Hepatocyte (in vitro differentiated cells): ENCODE data around the gene LRRC46. TPM values are rescaled to one million over a fixed set of nuclear protein-coding genes. Genes with fewer than 3 reads are reported as not detected.
A peak's percentile ranks its signal among the peaks of the same experiment; 100 is the strongest.

ENCODE experiments used
- DNase-seq: peaks from one replicate; pipeline ENCODE4 v3.0.0-alpha.2; 2016; ENCODE audit warnings: low spot score
- H2AFZ ChIP-seq: fragments of 200-600 bp; sonication (generic); 2 replicates; pipeline ENCODE4 v1.6.0; 2016; ENCODE audit warnings: antibody characterized with exemption, mild to moderate bottlenecking
- H3K27ac ChIP-seq: fragments of 200-600 bp; sonication (generic); 2 replicates; pipeline ENCODE4 v1.5.1; 2016; ENCODE audit warnings: mild to moderate bottlenecking
- H3K27me3 ChIP-seq: fragments of 200-600 bp; sonication (generic); 2 replicates; pipeline ENCODE4 v1.6.1; 2016
- H3K36me3 ChIP-seq: fragments of 200-600 bp; sonication (generic); replicated peaks from 2 replicates; pipeline ENCODE4 v1.5.1; 2016; ENCODE audit warnings: low read depth; ENCODE audit not compliant: insufficient read depth
- H3K4me1 ChIP-seq: fragments of 200-600 bp; sonication (generic); 2 replicates; pipeline ENCODE4 v1.5.1; 2016; ENCODE audit warnings: mild to moderate bottlenecking, moderate library complexity; ENCODE audit not compliant: insufficient read depth
- H3K4me2 ChIP-seq: fragments of 200-600 bp; sonication (generic); 2 replicates; pipeline ENCODE4 v1.6.0; 2016
- H3K4me3 ChIP-seq: fragments of 200-600 bp; sonication (generic); 2 replicates; pipeline ENCODE4 v1.5.1; 2016; ENCODE audit warnings: mild to moderate bottlenecking
- H3K79me2 ChIP-seq: fragments of 200-600 bp; sonication (generic); 2 replicates; pipeline ENCODE4 v1.6.0; 2017; ENCODE audit warnings: mild to moderate bottlenecking
- H3K9me2 ChIP-seq: fragments of 200-600 bp; sonication (generic); replicated peaks from 2 replicates; pipeline ENCODE4 v1.6.0; 2017; ENCODE audit warnings: mild to moderate bottlenecking; ENCODE audit not compliant: insufficient read depth
- H3K9me3 ChIP-seq: fragments of 200-600 bp; sonication (generic); 2 replicates; pipeline ENCODE4 v1.5.1; 2016; ENCODE audit warnings: low read depth, mild to moderate bottlenecking
- H4K20me1 ChIP-seq: fragments of 200-600 bp; sonication (generic); 2 replicates; pipeline ENCODE4 v1.6.0; 2016; ENCODE audit warnings: mild to moderate bottlenecking; ENCODE audit not compliant: insufficient read depth, poor library complexity, severe bottlenecking
- EZH2phosphoT487 ChIP-seq: fragments of 200-600 bp; sonication (generic); IDR thresholded peaks from one replicate; pipeline ENCODE4 v1.6.1; 2018; ENCODE audit warnings: antibody characterized with exemption, mild to moderate bottlenecking, low read depth, moderate library complexity; ENCODE audit not compliant: unreplicated experiment, severe bottlenecking
- WGBS: methylation state at CpG from one replicate; pipeline ENCODE4 v1.1.6; 2016; ENCODE audit warnings: low lambda C conversion rate; ENCODE audit errors: missing lambda C conversion rate; 5-methylcytosine and 5-hydroxymethylcytosine counted together
- polyA plus RNA-seq: library from polyadenylated mRNA; unstranded; fragments of >200 nt; fragmentation: Nextera tagmentation; extraction: Ambion mirVana; gene quantifications from 2 replicates; pipeline ENCODE4 v1.2.1, GENCODE V29; 2016
- total RNA-seq: library from RNA; depleted of rRNA; stranded (reverse); fragments of >200 nt; gene quantifications from 2 replicates; pipeline ENCODE4 v1.2.3, GENCODE V29; 2014

The LRRC46 gene
- total and polyA plus RNA-seq, 2 experiments from 2014 or later, result 0.83 TPM; not detected in 1

GRCh38 chr17:47884905-47885730, 53.6 kb downstream of the LRRC46 start:
- Histone ChIP-seq H3K4me1 (peaks cover 35% of the 10 kb centered on the region), H4K20me1 (no peaks in the 10 kb centered on the region), H3K79me2 (no peaks in the 10 kb centered on the region), H3K27ac (peak overlapping the region; percentile 76), H2AFZ (no peak overlapping the region), H3K4me2 (peak overlapping the region; percentile 61), H3K9me2 (no peaks in the 10 kb centered on the region), H3K36me3 (no peaks in the 10 kb centered on the region), H3K4me3 (no peak overlapping the region), H3K27me3 (no peaks in the 10 kb centered on the region), H3K9me3 (no peaks in the 10 kb centered on the region)
- 50% methylated on average over 11 of the region's 11 CpGs for WGBS
- peak; percentile 57 for DNase-seq
- no peak for TF ChIP-seq EZH2phosphoT487

Other genes with a start within 250 kb of the LRRC46 start
- 174 and 194 TPM in 2 replicates for gene KPNB1, start 181.8 kb upstream of the LRRC46 start, total RNA-seq
- gene KPNB1, start 181.8 kb upstream of the LRRC46 start, polyA plus RNA-seq, result 56.8 and 59.5 TPM in 2 replicates
- gene TBKBP1, start 137.5 kb upstream of the LRRC46 start, total RNA-seq, result 15.5 and 17.8 TPM in 2 replicates
- 5.6 and 7.5 TPM in 2 replicates for gene TBKBP1, start 137.5 kb upstream of the LRRC46 start, polyA plus RNA-seq
- gene TBX21, start 98.4 kb upstream of the LRRC46 start, total RNA-seq, result not detected in 2 replicates
- gene TBX21, start 98.4 kb upstream of the LRRC46 start, polyA plus RNA-seq, result not detected in 2 replicates
- 3.9 and 6.2 TPM in 2 replicates for gene OSBPL7, start 9.9 kb upstream of the LRRC46 start, total RNA-seq
- gene OSBPL7, start 9.9 kb upstream of the LRRC46 start, polyA plus RNA-seq, result 9.3 and 9.8 TPM in 2 replicates
- 30.7 and 38.2 TPM in 2 replicates for gene MRPL10, start 129 bp upstream of the LRRC46 start, total RNA-seq
- 33.7 and 34.7 TPM in 2 replicates for gene MRPL10, start 129 bp upstream of the LRRC46 start, polyA plus RNA-seq
- 20.4 and 35.3 TPM in 2 replicates for gene SCRN2, start 9.6 kb downstream of the LRRC46 start, total RNA-seq
- 59.8 and 79.0 TPM in 2 replicates for gene SCRN2, start 9.6 kb downstream of the LRRC46 start, polyA plus RNA-seq
- gene SP6, start 19.5 kb downstream of the LRRC46 start, total RNA-seq, result 0.80 and 1.3 TPM in 2 replicates
- 1.3 and 1.7 TPM in 2 replicates for gene SP6, start 19.5 kb downstream of the LRRC46 start, polyA plus RNA-seq
- gene SP2, start 64.6 kb downstream of the LRRC46 start, total RNA-seq, result 1.5 and 3.3 TPM in 2 replicates
- 6.7 and 10.6 TPM in 2 replicates for gene SP2, start 64.6 kb downstream of the LRRC46 start, polyA plus RNA-seq
- 17.0 and 18.6 TPM in 2 replicates for gene PNPO, start 109.9 kb downstream of the LRRC46 start, total RNA-seq
- 10.4 and 12.2 TPM in 2 replicates for gene PNPO, start 109.9 kb downstream of the LRRC46 start, polyA plus RNA-seq
- gene PRR15L, start 126.2 kb downstream of the LRRC46 start, total RNA-seq, result 64.9 and 66.4 TPM in 2 replicates
- 48.0 and 56.5 TPM in 2 replicates for gene PRR15L, start 126.2 kb downstream of the LRRC46 start, polyA plus RNA-seq
- 88.9 and 124 TPM in 2 replicates for gene CDK5RAP3, start 139.4 kb downstream of the LRRC46 start, total RNA-seq
- 179 and 236 TPM in 2 replicates for gene CDK5RAP3, start 139.4 kb downstream of the LRRC46 start, polyA plus RNA-seq
- gene COPZ2, start 206.1 kb downstream of the LRRC46 start, total RNA-seq, result 36.0 and 40.7 TPM in 2 replicates
- 139 and 159 TPM in 2 replicates for gene COPZ2, start 206.1 kb downstream of the LRRC46 start, polyA plus RNA-seq
- 82.0 and 86.4 TPM in 2 replicates for gene NFE2L1, start 216.7 kb downstream of the LRRC46 start, total RNA-seq
- gene NFE2L1, start 216.7 kb downstream of the LRRC46 start, polyA plus RNA-seq, result 35.3 and 42.4 TPM in 2 replicates